ENCODE measurements around the gene TRPM6.
A peak's percentile ranks its signal among the peaks of the same experiment; 100 is the strongest.

TRPM6 gene

GRCh38 chr9:74783408-74783807 is 104.3 kb downstream of the TRPM6 start:
- POLR2A ChIA-PET: no interaction called here
- H3K4me3 ChIP-seq (ENCODE audit: low read depth, low read length): no peak overlapping the region
- TF ChIP-seq CTCF (IDR thresholded peaks at IDR 0.05; ENCODE audit: insufficient read depth, low read length, missing control alignments): no peak
- CTCF ChIA-PET: interaction anchor here (0.8 to 3.2 kb wide), 6 partner anchors 9 to 223 kb away, joined by 3 to 29 read pairs (median 6); partner anchors contain the start of gene C9orf40
- DNase-seq (ENCODE audit: low read depth, low spot score): peak; percentile 21

GRCh38 chr9:74777136-74777879 is 110.4 kb downstream of the TRPM6 start:
- peak; percentile 63 for TF ChIP-seq CTCF (IDR thresholded peaks at IDR 0.05; ENCODE audit: insufficient read depth, low read length, missing control alignments)
- POLR2A ChIA-PET: no interaction called here
- no peak overlapping the region for H3K4me3 ChIP-seq (ENCODE audit: low read depth, low read length)
- CTCF ChIA-PET: interaction anchor here (0.7 to 13.9 kb wide), 41 partner anchors 7 to 461 kb away, joined by 3 to 387 read pairs (median 5); partner anchors contain the start of genes C9orf40, CARNMT1, NMRK1 and OSTF1
- no peak for DNase-seq (ENCODE audit: low read depth, low spot score)

- no peak overlapping the region for H3K4me3 ChIP-seq (ENCODE audit: low read depth, low read length)
- POLR2A ChIA-PET: no interaction called here
- CTCF ChIA-PET: interaction anchor here (0.7 to 13.9 kb wide), 43 partner anchors 8 to 1090 kb away, joined by 3 to 387 read pairs (median 4); partner anchors contain the start of genes C9orf40, CARNMT1, NMRK1 and OSTF1
- no peak for DNase-seq (ENCODE audit: low read depth, low spot score)
- no peak for TF ChIP-seq CTCF (IDR thresholded peaks at IDR 0.05; ENCODE audit: insufficient read depth, low read length, missing control alignments)
These were observed 112.3 kb downstream of the TRPM6 start for GRCh38 chr9:74775396-74775795.

- POLR2A ChIA-PET: interaction anchor here (0.8 kb wide), 1 partner anchor 291 kb away, joined by 3 read pairs; no protein-coding TSS in a partner anchor
- peak; percentile 21 for DNase-seq (ENCODE audit: low read depth, low spot score)
- peak; percentile 70 for TF ChIP-seq CTCF (IDR thresholded peaks at IDR 0.05; ENCODE audit: insufficient read depth, low read length, missing control alignments)
- CTCF ChIA-PET: interaction anchor here (0.6 to 13.9 kb wide), 37 partner anchors 10 to 464 kb away, joined by 3 to 387 read pairs (median 6); partner anchors contain the start of genes C9orf40, CARNMT1, NMRK1 and OSTF1
- no peak overlapping the region for H3K4me3 ChIP-seq (ENCODE audit: low read depth, low read length)
These were observed 113.7 kb downstream of the TRPM6 start for GRCh38 chr9:74773886-74774479.

- no peak for TF ChIP-seq CTCF (IDR thresholded peaks at IDR 0.05; ENCODE audit: insufficient read depth, low read length, missing control alignments)
- DNase-seq (ENCODE audit: low read depth, low spot score): no peak
- CTCF ChIA-PET: interaction anchor here (1.3 to 13.9 kb wide), 21 partner anchors 8 to 466 kb away, joined by 3 to 387 read pairs (median 24); partner anchors contain the start of genes C9orf40, CARNMT1, NMRK1 and OSTF1
- POLR2A ChIA-PET: no interaction called here
- H3K4me3 ChIP-seq (ENCODE audit: low read depth, low read length): no peak overlapping the region
These were observed 115.6 kb downstream of the TRPM6 start for GRCh38 chr9:74772121-74772520.

GRCh38 chr9:74771672-74772071 is 116.0 kb downstream of the TRPM6 start:
- DNase-seq (ENCODE audit: low read depth, low spot score): no peak
- ChIA-PET CTCF (interaction anchor here (1.4 to 13.9 kb wide), 8 partner anchors 14 to 315 kb away, joined by 3 to 387 read pairs (median 52); partner anchors contain the start of genes C9orf40, NMRK1 and OSTF1), POLR2A (no interaction called here)
- no peak overlapping the region for H3K4me3 ChIP-seq (ENCODE audit: low read depth, low read length)
- TF ChIP-seq CTCF (IDR thresholded peaks at IDR 0.05; ENCODE audit: insufficient read depth, low read length, missing control alignments): no peak

Data from AG04449 (cell line).